HG03064 (cell line): ENCODE measurements around the gene ZFYVE16.
"Not testable (repeated sequence)": the region's sequence is repeated elsewhere in the genome, so short reads cannot be mapped to it uniquely, and the experiment has no call there.

Experiments
- ATAC-seq: cut with Tn5 transposase; IDR thresholded peaks from one replicate; pipeline ENCODE4 v1.9.1; 2021; ENCODE audit warnings: low read depth; ENCODE audit not compliant: unreplicated experiment

ZFYVE16 gene

GRCh38 chr5:80408484-80409366 is 861 bp downstream of the ZFYVE16 start:
- ATAC-seq = peak; percentile 44

GRCh38 chr5:80409367-80409966 is 1.6 kb downstream of the ZFYVE16 start:
- ATAC-seq = no peak

- ATAC-seq = no peak
These were observed 3.8 kb downstream of the ZFYVE16 start for GRCh38 chr5:80411589-80412219.

GRCh38 chr5:80414113-80414512 is 6.2 kb downstream of the ZFYVE16 start:
- no peak for ATAC-seq

GRCh38 chr5:80417973-80418372 is 10.1 kb downstream of the ZFYVE16 start:
- ATAC-seq = no peak

- ATAC-seq = not testable (repeated sequence)
These were observed 16.5 kb downstream of the ZFYVE16 start for GRCh38 chr5:80424365-80424764.

- no peak for ATAC-seq
These were observed 27.6 kb downstream of the ZFYVE16 start for GRCh38 chr5:80435476-80435875.

- no peak for ATAC-seq
These were observed 29.5 kb downstream of the ZFYVE16 start for GRCh38 chr5:80437326-80437725.

GRCh38 chr5:80438739-80439138 is 30.9 kb downstream of the ZFYVE16 start:
- ATAC-seq = no peak

- ATAC-seq = no peak
These were observed 31.3 kb downstream of the ZFYVE16 start for GRCh38 chr5:80439213-80439612.

- ATAC-seq = no peak
These were observed 34.9 kb downstream of the ZFYVE16 start for GRCh38 chr5:80442742-80443141.

- no peak for ATAC-seq
These were observed 45.5 kb downstream of the ZFYVE16 start for GRCh38 chr5:80453366-80453765.

GRCh38 chr5:80463269-80463668 is 55.4 kb downstream of the ZFYVE16 start:
- no peak for ATAC-seq

GRCh38 chr5:80466669-80467485 is 59.0 kb downstream of the ZFYVE16 start:
- ATAC-seq = no peak

GRCh38 chr5:80468131-80468530 is 60.3 kb downstream of the ZFYVE16 start:
- no peak for ATAC-seq

- not testable (repeated sequence) for ATAC-seq
These were observed 62.8 kb downstream of the ZFYVE16 start for GRCh38 chr5:80470631-80471030.

- ATAC-seq = no peak
These were observed 67.1 kb downstream of the ZFYVE16 start for GRCh38 chr5:80474929-80475328.

GRCh38 chr5:80479713-80480112 is 71.8 kb downstream of the ZFYVE16 start:
- no peak for ATAC-seq

- no peak for ATAC-seq
These were observed 72.5 kb downstream of the ZFYVE16 start for GRCh38 chr5:80480354-80480753.

- no peak for ATAC-seq
These were observed 73.4 kb downstream of the ZFYVE16 start for GRCh38 chr5:80481019-80481893.
